Measurements from ENCODE around the gene DPM2. TPM values are rescaled to one million over a fixed set of nuclear protein-coding genes. Genes with fewer than 3 reads are reported as not detected.

The DPM2 gene
- total RNA-seq, 1 experiment from 2014 or later, result 41.5 TPM

GRCh38 chr9:127940593-127940992, 2.9 kb upstream of the DPM2 start:
- TF ChIP-seq CTCF (IDR thresholded peaks at IDR 0.05; ENCODE audit: unreplicated experiment), result no peak
- POLR2A ChIA-PET, result interaction anchor here (0.6 to 4.0 kb wide), 3 partner anchors 13 to 95 kb away, joined by 3 to 19 read pairs (median 3); partner anchors contain the start of gene EEIG1
- H3K27me3 Mint-ChIP-seq (ENCODE audit: insufficient read depth, unreplicated experiment), result no peaks in the 10 kb centered on the region
- H3K9me3 Mint-ChIP-seq (ENCODE audit: unreplicated experiment), result no peaks in the 10 kb centered on the region
- H3K4me1 Mint-ChIP-seq (ENCODE audit: insufficient read depth, unreplicated experiment), result peaks cover 24% of the 10 kb centered on the region
- CTCF ChIA-PET, result interaction anchor here (0.5 to 10.2 kb wide), 6 partner anchors 15 to 184 kb away, joined by 3 to 172 read pairs (median 14); no protein-coding TSS in a partner anchor
- intact Hi-C loops (cut with micrococcal nuclease), result no loop called here
- no peak for DNase-seq (ENCODE audit: unreplicated experiment)
- peaks cover 22% of the 10 kb centered on the region for H3K36me3 Mint-ChIP-seq (ENCODE audit: insufficient read depth, unreplicated experiment)
- no peak overlapping the region for H3K27ac Mint-ChIP-seq (ENCODE audit: low read depth, unreplicated experiment)
- H3K4me3 Mint-ChIP-seq (ENCODE audit: unreplicated experiment), result no peak overlapping the region
- no TSS peak for BruUV-seq (replicated peaks)

GRCh38 chr9:127938298-127938690, 640 bp upstream of the DPM2 start:
- H3K36me3 Mint-ChIP-seq (ENCODE audit: insufficient read depth, unreplicated experiment), result peaks cover 14% of the 10 kb centered on the region
- H3K4me3 Mint-ChIP-seq (ENCODE audit: unreplicated experiment), result peak overlapping the region; percentile 82
- ChIA-PET POLR2A (interaction anchor here (1.5 to 1.9 kb wide), 3 partner anchors 41 to 129 kb away, joined by 4 to 9 read pairs (median 7); partner anchors contain the start of genes EEIG1 and NAIF1), CTCF (interaction anchor here (0.5 to 10.2 kb wide), 2 partner anchors 58 to 96 kb away, joined by 3 to 172 read pairs; no protein-coding TSS in a partner anchor)
- no TSS peak for BruUV-seq (replicated peaks)
- TF ChIP-seq CTCF (IDR thresholded peaks at IDR 0.05; ENCODE audit: unreplicated experiment), result no peak
- no peak for DNase-seq (ENCODE audit: unreplicated experiment)
- no peaks in the 10 kb centered on the region for H3K27me3 Mint-ChIP-seq (ENCODE audit: insufficient read depth, unreplicated experiment)
- intact Hi-C loops (cut with micrococcal nuclease), result no loop called here
- H3K4me1 Mint-ChIP-seq (ENCODE audit: insufficient read depth, unreplicated experiment), result peaks cover 28% of the 10 kb centered on the region
- peak overlapping the region; percentile 79 for H3K27ac Mint-ChIP-seq (ENCODE audit: low read depth, unreplicated experiment)
- no peaks in the 10 kb centered on the region for H3K9me3 Mint-ChIP-seq (ENCODE audit: unreplicated experiment)

GRCh38 chr9:127937056-127937387, 632 bp downstream of the DPM2 start:
- POLR2A ChIA-PET, result interaction anchor here (0.6 to 1.9 kb wide), 9 partner anchors 42 to 330 kb away, joined by 3 to 9 read pairs (median 3); partner anchors contain the start of genes NAIF1 and TOR2A
- Mint-ChIP-seq H3K27me3 (ENCODE audit: insufficient read depth, unreplicated experiment) (no peaks in the 10 kb centered on the region), H3K4me3 (ENCODE audit: unreplicated experiment) (peak overlapping the region; percentile 82), H3K9me3 (ENCODE audit: unreplicated experiment) (no peaks in the 10 kb centered on the region), H3K4me1 (ENCODE audit: insufficient read depth, unreplicated experiment) (peaks cover 22% of the 10 kb centered on the region), H3K36me3 (ENCODE audit: insufficient read depth, unreplicated experiment) (peaks cover 14% of the 10 kb centered on the region), H3K27ac (ENCODE audit: low read depth, unreplicated experiment) (peak overlapping the region; percentile 79)
- intact Hi-C loops (cut with micrococcal nuclease), result no loop called here
- DNase-seq (ENCODE audit: unreplicated experiment), result no peak
- TF ChIP-seq CTCF (IDR thresholded peaks at IDR 0.05; ENCODE audit: unreplicated experiment), result no peak
- CTCF ChIA-PET, result interaction anchor here (0.7 to 10.2 kb wide), 4 partner anchors 16 to 181 kb away, joined by 3 to 172 read pairs (median 5); no protein-coding TSS in a partner anchor
- no TSS peak for BruUV-seq (replicated peaks)

GRCh38 chr9:127936347-127936852, 1.3 kb downstream of the DPM2 start:
- no peaks in the 10 kb centered on the region for H3K27me3 Mint-ChIP-seq (ENCODE audit: insufficient read depth, unreplicated experiment)
- peaks cover 14% of the 10 kb centered on the region for H3K36me3 Mint-ChIP-seq (ENCODE audit: insufficient read depth, unreplicated experiment)
- intact Hi-C loops (cut with micrococcal nuclease), result no loop called here
- peaks cover 26% of the 10 kb centered on the region for H3K4me1 Mint-ChIP-seq (ENCODE audit: insufficient read depth, unreplicated experiment)
- H3K9me3 Mint-ChIP-seq (ENCODE audit: unreplicated experiment), result no peaks in the 10 kb centered on the region
- peak overlapping the region; percentile 82 for H3K4me3 Mint-ChIP-seq (ENCODE audit: unreplicated experiment)
- CTCF ChIA-PET, result interaction anchor here (0.7 to 10.2 kb wide), 4 partner anchors 16 to 181 kb away, joined by 3 to 172 read pairs (median 5); no protein-coding TSS in a partner anchor
- no peak for DNase-seq (ENCODE audit: unreplicated experiment)
- POLR2A ChIA-PET, result interaction anchor here (0.6 to 1.9 kb wide), 5 partner anchors 16 to 158 kb away, joined by 3 to 9 read pairs (median 4); partner anchors contain the start of genes EEIG1 and NAIF1
- H3K27ac Mint-ChIP-seq (ENCODE audit: low read depth, unreplicated experiment), result peak overlapping the region; percentile 79
- no TSS peak for BruUV-seq (replicated peaks)
- TF ChIP-seq CTCF (IDR thresholded peaks at IDR 0.05; ENCODE audit: unreplicated experiment), result no peak

Data from MCF 10A (cell line).